H1 (cell line): ENCODE results near the gene DENND5B. TPM values are rescaled to one million over a fixed set of nuclear protein-coding genes. Genes with fewer than 3 reads are reported as not detected.

Source experiments
- CTCF ChIA-PET: fragments of 300-600 bp; sonication (Branson Sonifier 250); formaldehyde crosslinking; loops from one replicate; lab custom pipeline; 2021; ENCODE audit not compliant: partially characterized antibody; lab: Charles Lee
- POLR2A ChIA-PET: fragments of 300-600 bp; sonication (Branson Sonifier 250); formaldehyde crosslinking; loops from one replicate; lab custom pipeline; 2021; ENCODE audit warnings: inconsistent platforms; ENCODE audit not compliant: partially characterized antibody; lab: Charles Lee
- DNase-seq, 2 experiments: peaks; one replicate each; pipeline versions ENCODE4 v3.0.0 to v3.0.0-alpha.2; 2010 to 2022; ENCODE audit warnings: low spot score in 2 of 2, low read depth in 1 of 2, mixed read lengths in 1 of 2
- FAIRE-seq: peaks from 2 replicates; lab custom pipeline; 2011; peaks lifted over from hg19 to GRCh38; lab: Jason Lieb, UNC
- H2AFZ ChIP-seq: 2 replicates; pipeline ENCODE4 v1.8.1; 2012; ENCODE audit warnings: low read length, inconsistent platforms
- H2AK5ac ChIP-seq: 2 replicates; pipeline ENCODE4 v1.6.1; 2013; ENCODE audit warnings: low read depth, low read length
- H2BK120ac ChIP-seq: replicated peaks from 2 replicates; pipeline ENCODE3; 2013; ENCODE audit warnings: low read depth, low read length, inconsistent platforms
- H2BK12ac ChIP-seq: 2 replicates; pipeline ENCODE4 v1.6.1; 2013; ENCODE audit warnings: low read depth, low read length
- H2BK15ac ChIP-seq: 2 replicates; pipeline ENCODE4 v1.6.1; 2013; ENCODE audit warnings: low read length
- H2BK20ac ChIP-seq: 2 replicates; pipeline ENCODE4 v1.6.1; 2013; ENCODE audit warnings: low read length
- H2BK5ac ChIP-seq: 2 replicates; pipeline ENCODE4 v1.6.1; 2013; ENCODE audit warnings: low read depth, low read length
- H3K14ac ChIP-seq: 2 replicates; pipeline ENCODE4 v1.6.1; 2013; ENCODE audit warnings: inconsistent platforms; ENCODE audit not compliant: insufficient read length
- H3K18ac ChIP-seq: 2 replicates; pipeline ENCODE4 v1.6.1; 2013; ENCODE audit warnings: low read length; ENCODE audit errors: extremely low read depth
- H3K23ac ChIP-seq: 2 replicates; pipeline ENCODE4 v1.6.1; 2013; ENCODE audit warnings: inconsistent platforms; ENCODE audit not compliant: insufficient read length
- H3K23me2 ChIP-seq: 2 replicates; pipeline ENCODE4 v1.6.1; 2013; ENCODE audit warnings: low read depth, low read length
- H3K27ac ChIP-seq: 2 replicates; pipeline ENCODE4 v1.6.1; 2011; ENCODE audit warnings: low read depth, low read length, inconsistent platforms
- H3K27me3 ChIP-seq, 4 experiments: replicated peaks in 1 of 4; 1 replicate in 1 of 4; 2 replicates in 3 of 4; pipeline versions ENCODE4 v1.6.1 to v1.8.1; 2011 to 2013; ENCODE audit warnings: low read length in 3 of 4, mild to moderate bottlenecking in 3 of 4, inconsistent platforms in 2 of 4, mixed read lengths in 2 of 4, moderate library complexity in 1 of 4; ENCODE audit not compliant: control insufficient read depth in 3 of 4, insufficient read depth in 3 of 4; ENCODE audit errors: extremely low read depth in 1 of 4
- H3K36me3 ChIP-seq, 4 experiments: 2 replicates each; pipeline versions ENCODE4 v1.6.1 to v1.8.1; 2011 to 2013; ENCODE audit warnings: mild to moderate bottlenecking in 4 of 4, low read length in 3 of 4, moderate library complexity in 2 of 4, control low read depth in 1 of 4, inconsistent platforms in 1 of 4; ENCODE audit not compliant: insufficient read depth in 4 of 4, control insufficient read depth in 2 of 4
- H3K4ac ChIP-seq: replicated peaks from 2 replicates; pipeline ENCODE3; 2013; ENCODE audit warnings: low read length, low read depth, mixed read lengths, inconsistent platforms; ENCODE audit not compliant: insufficient read length
- H3K4me1 ChIP-seq, 4 experiments: replicated peaks in 1 of 4; 1 replicate in 1 of 4; 2 replicates in 3 of 4; pipeline versions ENCODE4 v1.6.1 to v1.8.1; 2011 to 2013; ENCODE audit warnings: low read length in 3 of 4, inconsistent platforms in 2 of 4, mixed read lengths in 1 of 4; ENCODE audit not compliant: insufficient read depth in 4 of 4, control insufficient read depth in 3 of 4
- H3K4me2 ChIP-seq, 2 experiments: 2 replicates each; pipeline versions ENCODE4 v1.6.1 to v1.8.1; 2011 to 2013; ENCODE audit warnings: low read depth in 2 of 2, low read length in 2 of 2, control low read depth in 1 of 2, inconsistent platforms in 1 of 2, mild to moderate bottlenecking in 1 of 2; ENCODE audit not compliant: insufficient read depth in 1 of 2
- H3K4me3 ChIP-seq, 4 experiments: fragments of 200-600, 300-600 bp in 1 of 4; sonication (generic), shearing (Covaris generic), sonication (Bioruptor Twin) in 1 of 4; 2 replicates each; pipeline versions ENCODE4 v1.5.1 to v1.8.1; 2011 to 2016; ENCODE audit warnings: low read length in 4 of 4, low read depth in 3 of 4, control low read depth in 2 of 4, inconsistent platforms in 2 of 4, mild to moderate bottlenecking in 2 of 4, mixed read lengths in 1 of 4, moderate library complexity in 1 of 4; ENCODE audit not compliant: insufficient read depth in 2 of 4; ENCODE audit errors: extremely low read depth in 1 of 4
- H3K56ac ChIP-seq: replicated peaks from 2 replicates; pipeline ENCODE3; 2013; ENCODE audit warnings: low read depth, mild to moderate bottlenecking, mixed read lengths, low read length, inconsistent platforms; ENCODE audit not compliant: insufficient read length
- H3K79me1 ChIP-seq: 2 replicates; pipeline ENCODE4 v1.6.1; 2013; ENCODE audit warnings: low read depth, low read length, control low read depth
- H3K79me2 ChIP-seq, 2 experiments: 2 replicates each; pipeline versions ENCODE4 v1.6.1 to v1.8.1; 2012 to 2013; ENCODE audit warnings: low read length in 2 of 2, mild to moderate bottlenecking in 2 of 2, inconsistent platforms in 1 of 2; ENCODE audit not compliant: insufficient read depth in 2 of 2, control insufficient read depth in 1 of 2
- H3K9ac ChIP-seq, 4 experiments: replicated peaks in 1 of 4; 1 replicate in 1 of 4; 2 replicates in 3 of 4; pipeline versions ENCODE4 v1.6.1 to v1.8.1; 2011 to 2013; ENCODE audit warnings: low read depth in 3 of 4, low read length in 3 of 4, control low read depth in 2 of 4, mild to moderate bottlenecking in 2 of 4, moderate library complexity in 2 of 4, inconsistent platforms in 1 of 4; ENCODE audit errors: extremely low read depth in 1 of 4
- H3K9me3 ChIP-seq, 2 experiments: 2 replicates each; pipeline versions ENCODE4 v1.6.1 to v1.8.1; 2012 to 2013; ENCODE audit warnings: mild to moderate bottlenecking in 2 of 2, moderate library complexity in 2 of 2, control low read depth in 1 of 2, inconsistent platforms in 1 of 2, low read depth in 1 of 2, low read length in 1 of 2, mixed read lengths in 1 of 2; ENCODE audit not compliant: insufficient read depth in 2 of 2
- H4K20me1 ChIP-seq, 2 experiments: replicated peaks in 1 of 2; 2 replicates each; pipeline versions ENCODE3 to v1.8.1; 2011 to 2013; ENCODE audit warnings: inconsistent platforms in 2 of 2, low read length in 2 of 2, mild to moderate bottlenecking in 1 of 2; ENCODE audit not compliant: insufficient read depth in 2 of 2, control insufficient read depth in 1 of 2
- H4K5ac ChIP-seq: 2 replicates; pipeline ENCODE4 v1.6.1; 2013; ENCODE audit warnings: low read length, low read depth, mixed read lengths, inconsistent platforms; ENCODE audit not compliant: insufficient read length
- H4K8ac ChIP-seq: 2 replicates; pipeline ENCODE4 v1.8.0; 2013; ENCODE audit warnings: mild to moderate bottlenecking, moderate library complexity, low read length, inconsistent platforms; ENCODE audit not compliant: insufficient read depth; ENCODE audit errors: extremely low read depth
- H4K91ac ChIP-seq: replicated peaks from 2 replicates; pipeline ENCODE3; 2013; ENCODE audit warnings: low read length, mixed read lengths, inconsistent platforms; ENCODE audit not compliant: insufficient read length
- ATF2 ChIP-seq: IDR thresholded peaks from 2 replicates; pipeline ENCODE4 v1.6.1; 2012; ENCODE audit warnings: low read length, inconsistent platforms
- BACH1 ChIP-seq: IDR thresholded peaks from 2 replicates; pipeline ENCODE4 v1.6.1; 2012; ENCODE audit warnings: low read length, improper control_type of control experiment
- CHD1 ChIP-seq: IDR thresholded peaks from 2 replicates; pipeline ENCODE4 v1.6.1; 2012; ENCODE audit warnings: low read depth, low read length, improper control_type of control experiment
- EGR1 ChIP-seq: IDR thresholded peaks from 2 replicates; pipeline ENCODE4 v1.6.1; 2011; ENCODE audit warnings: low read depth, low read length, borderline replicate concordance
- HDAC2 ChIP-seq, 2 experiments: fragments of 300-600 bp in 1 of 2; sonication (generic) in 1 of 2; IDR thresholded peaks; 2 replicates each; pipeline ENCODE4 v1.6.1; 2011 to 2012; ENCODE audit warnings: low read depth in 2 of 2, low read length in 2 of 2, mild to moderate bottlenecking in 2 of 2, moderate library complexity in 2 of 2, borderline replicate concordance in 1 of 2, inconsistent platforms in 1 of 2
- KDM4A ChIP-seq: IDR thresholded peaks from one replicate; pipeline ENCODE4 v1.7.1; 2012; ENCODE audit warnings: low read depth, mild to moderate bottlenecking, moderate library complexity, low read length, inconsistent platforms; ENCODE audit not compliant: severe bottlenecking
- PHF8 ChIP-seq: fragments of 200-600 bp; sonication (generic); conservative IDR thresholded peaks from 2 replicates; pipeline ENCODE4 v1.7.1; 2012; ENCODE audit warnings: low read depth, mild to moderate bottlenecking, inconsistent platforms, low read length, moderate library complexity
- RAD21 ChIP-seq, 2 experiments: IDR thresholded peaks in 1 of 2; conservative IDR thresholded peaks in 1 of 2; 2 replicates each; pipeline ENCODE4 v1.6.1; 2011; ENCODE audit warnings: low read depth in 2 of 2, low read length in 2 of 2, improper control_type of control experiment in 1 of 2, inconsistent platforms in 1 of 2, mild to moderate bottlenecking in 1 of 2, moderate library complexity in 1 of 2
- RXRA ChIP-seq: IDR thresholded peaks from 2 replicates; pipeline ENCODE4 v1.6.1; 2011; ENCODE audit warnings: low read depth, mild to moderate bottlenecking, low read length, moderate library complexity; ENCODE audit not compliant: insufficient read depth
- SIN3A ChIP-seq, 2 experiments: IDR thresholded peaks in 1 of 2; conservative IDR thresholded peaks in 1 of 2; 2 replicates each; pipeline ENCODE4 v1.6.1; 2011 to 2012; ENCODE audit warnings: low read length in 2 of 2, improper control_type of control experiment in 1 of 2, low read depth in 1 of 2, mild to moderate bottlenecking in 1 of 2
- SP4 ChIP-seq: IDR thresholded peaks from 2 replicates; pipeline ENCODE4 v1.6.1; 2012; ENCODE audit warnings: low read length, inconsistent platforms
- ZNF274 ChIP-seq: IDR thresholded peaks from 2 replicates; pipeline ENCODE4 v1.7.0; 2012; ENCODE audit warnings: low read length, borderline replicate concordance; ENCODE audit errors: extremely low read depth
- polyA plus RNA-seq, 7 experiments: library from polyadenylated mRNA; depleted of rRNA in 3 of 7; stranded (reverse) in 5 of 7; unstranded in 2 of 7; fragments of >200 nt in 5 of 7; fragments of 200-250 nt in 2 of 7; gene quantifications; 1 replicate in 5 of 7; 2 replicates in 1 of 7; 4 replicates in 1 of 7; pipeline versions ENCODE4 v1.2.1 to v1.2.3, GENCODE V29; 2011 to 2013; ENCODE audit warnings: missing spikeins in 2 of 7, mixed read lengths in 2 of 7
- total RNA-seq: library from RNA; stranded (reverse); fragmentation: NEBNext Ultra II Directional; extraction: Animal tissue kit (Norgen Biotek cat#: 25700); gene quantifications from 2 replicates; pipeline ENCODE4 v1.2.1, GENCODE V29; 2021

Gene DENND5B
- total and polyA plus RNA-seq, 2 of the 8 experiments (the other 6 are each of a cell fraction or from before 2014, with no cell fraction given): 13.4 to 20.2 TPM

DNA sequence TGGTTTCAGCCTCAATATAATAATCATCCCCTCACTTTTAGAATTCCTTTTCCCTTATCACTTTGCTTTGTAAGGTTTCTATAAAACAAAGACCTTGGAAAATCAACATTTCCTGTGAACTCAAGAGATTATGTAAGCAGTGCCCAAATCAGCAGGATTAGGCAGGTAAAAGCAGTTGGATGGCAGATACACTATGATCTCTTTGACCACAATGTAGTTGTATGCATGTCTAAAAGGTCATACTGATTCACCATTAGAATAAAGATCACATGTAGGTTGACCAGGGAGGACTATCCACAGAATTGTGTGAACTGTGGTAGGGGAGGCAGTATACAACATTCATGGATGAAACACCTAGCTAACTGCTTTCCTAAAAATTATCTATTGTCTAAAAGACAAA lies 57.5 kb downstream of the DENND5B start:
- no peak for FAIRE-seq
- CTCF ChIA-PET: interaction anchor here (0.7 kb wide), 1 partner anchor 46 kb away, joined by 5 read pairs; no protein-coding TSS in a partner anchor
- POLR2A ChIA-PET: interaction anchor here (1.2 kb wide), 1 partner anchor 207 kb away, joined by 4 read pairs; the partner anchor contains the start of gene SINHCAF
- TF ChIP-seq PHF8 (no peak), EGR1 (no peak), KDM4A (no peak), HDAC2 (IDR thresholded peaks at IDR 0.05; ENCODE audit: borderline replicate concordance in 1 of 2, low read depth in 2 of 2, low read length in 2 of 2) (no peak), ATF2 (no peak), SP4 (no peak), BACH1 (no peak), SIN3A (conservative IDR thresholded peaks at IDR 0.05 in 1 of 2, IDR thresholded peaks at IDR 0.05 in 1 of 2; ENCODE audit: low read depth in 1 of 2, low read length in 2 of 2) (no peak), RXRA (no peak), CHD1 (no peak), ZNF274 (no peak), RAD21 (IDR thresholded peaks at IDR 0.05 in 1 of 2, conservative IDR thresholded peaks at IDR 0.05 in 1 of 2; ENCODE audit: low read depth in 2 of 2, low read length in 2 of 2) (no peak)

More for the DNA sequence above, 57.5 kb downstream of the DENND5B start:
- DNase-seq: no peak
- Histone ChIP-seq H3K23me2 (no peaks in the 10 kb centered on the region), H3K79me2 (peaks cover 0 to 18% of the 10 kb centered on the region in 2 experiments; a peak in 2 of 4 replicates), H3K27me3 (no peaks in the 10 kb centered on the region), H2AFZ (no peak overlapping the region), H3K27ac (no peak overlapping the region), H3K56ac (no peak overlapping the region), H3K36me3 (no peaks in the 10 kb centered on the region), H3K4ac (no peak overlapping the region), H4K8ac (no peak overlapping the region), H4K91ac (no peak overlapping the region), H3K23ac (no peak overlapping the region), H3K4me3 (no peak overlapping the region), H4K5ac (no peak overlapping the region), H3K9me3 (no peaks in the 10 kb centered on the region), H2BK120ac (no peak overlapping the region), H2BK5ac (no peak overlapping the region), H3K4me2 (no peak overlapping the region; a peak in 1 of 4 replicates), H2BK12ac (no peak overlapping the region), H3K18ac (no peak overlapping the region), H2BK20ac (no peak overlapping the region), H3K9ac (no peak overlapping the region), H2AK5ac (no peak overlapping the region), H3K4me1 (peaks cover 0 to 5% (median 2%) of the 10 kb centered on the region in 4 experiments; a peak in 4 of 7 replicates), H2BK15ac (no peak overlapping the region), H3K14ac (no peak overlapping the region), H4K20me1 (peaks cover 0 to 3% of the 10 kb centered on the region in 2 experiments), H3K79me1 (no peaks in the 10 kb centered on the region; the same call in 1 of the 2 replicates)
